NB4 (cell line): Measurements from ENCODE around the gene FAM78B.

Experiments used
- CTCF ChIP-seq: IDR thresholded peaks from one replicate; pipeline ENCODE4 v1.5.1; 2012; ENCODE audit warnings: low read depth, low read length
- MAX ChIP-seq: IDR thresholded peaks from 2 replicates; pipeline ENCODE4 v1.6.1; 2011; ENCODE audit warnings: low read depth, low read length
- MYC ChIP-seq: IDR thresholded peaks from 2 replicates; pipeline ENCODE4 v1.6.1; 2011; ENCODE audit warnings: low read depth, low read length
- POLR2A ChIP-seq: IDR thresholded peaks from 2 replicates; pipeline ENCODE4 v1.6.1; 2011; ENCODE audit warnings: mild to moderate bottlenecking; ENCODE audit not compliant: insufficient read length; ENCODE audit errors: extremely low read depth

- TF ChIP-seq POLR2A (no peak), CTCF (no peak), MAX (no peak), MYC (no peak)
Observed at GRCh38 chr1:166031932-166032571, 134.7 kb downstream of the FAM78B start.
